Transverse colon (tissue), 4 donors: Measurements from ENCODE around the gene EPM2AIP1.

ENCODE experiments used
- EP300 ChIP-seq: sonication (generic); formaldehyde crosslinking; IDR thresholded peaks from one replicate; pipeline ENCODE4 v1.6.1; 2017; ENCODE audit warnings: antibody characterized with exemption, low read depth
- POLR2AphosphoS5 ChIP-seq, 3 donors: sonication (generic); formaldehyde crosslinking; IDR thresholded peaks; one replicate each; pipeline ENCODE4 v1.6.1; 2016; ENCODE audit warnings: antibody characterized with exemption in 3 of 3
- TF ChIP-seq, protein P1 (sequence below), 5 experiments: fragments of 200-600 bp in 3 of 5; fragments of 450-650 bp in 2 of 5; sonication (generic) in 3 of 5; IDR thresholded peaks; 1 replicate in 2 of 5; 2 replicates in 3 of 5; pipeline ENCODE4 v1.5.1; 2016 to 2017; ENCODE audit warnings: antibody characterized with exemption in 5 of 5, inconsistent platforms in 3 of 5, mild to moderate bottlenecking in 2 of 5, moderate library complexity in 1 of 5

DNA sequence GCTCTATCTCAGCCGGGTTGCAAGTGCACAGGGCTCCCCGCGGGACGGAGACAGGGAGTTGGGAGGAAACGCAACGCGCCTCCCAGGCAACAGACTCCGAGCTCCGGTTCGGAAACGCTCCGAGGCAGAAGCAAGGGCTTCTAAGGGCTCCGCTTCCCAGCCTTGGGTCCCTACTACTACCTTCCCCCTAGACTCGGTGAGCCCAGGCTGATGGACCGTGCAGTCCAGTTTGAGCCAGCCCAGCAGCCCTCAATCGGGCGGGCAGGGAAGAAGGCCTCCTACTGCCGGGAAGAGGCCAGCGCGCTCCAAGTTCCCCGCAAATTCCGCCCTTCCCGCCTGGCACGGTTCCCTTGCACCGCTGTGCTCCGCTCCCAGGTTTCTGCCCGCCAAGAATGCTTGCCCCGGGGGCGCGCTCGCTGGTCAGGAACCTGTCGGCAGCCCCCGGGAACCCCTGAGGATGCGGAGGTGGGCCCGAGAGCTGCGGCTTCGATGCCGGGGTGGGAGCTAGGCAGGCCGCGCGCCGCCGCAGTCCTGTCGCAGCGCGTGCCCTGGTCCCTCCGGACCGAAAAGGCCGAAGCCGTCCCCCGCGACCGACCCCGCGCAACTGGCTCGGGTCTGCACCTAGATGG, 48.8 kb downstream of the EPM2AIP1 start:
- TF ChIP-seq, protein P1, sequence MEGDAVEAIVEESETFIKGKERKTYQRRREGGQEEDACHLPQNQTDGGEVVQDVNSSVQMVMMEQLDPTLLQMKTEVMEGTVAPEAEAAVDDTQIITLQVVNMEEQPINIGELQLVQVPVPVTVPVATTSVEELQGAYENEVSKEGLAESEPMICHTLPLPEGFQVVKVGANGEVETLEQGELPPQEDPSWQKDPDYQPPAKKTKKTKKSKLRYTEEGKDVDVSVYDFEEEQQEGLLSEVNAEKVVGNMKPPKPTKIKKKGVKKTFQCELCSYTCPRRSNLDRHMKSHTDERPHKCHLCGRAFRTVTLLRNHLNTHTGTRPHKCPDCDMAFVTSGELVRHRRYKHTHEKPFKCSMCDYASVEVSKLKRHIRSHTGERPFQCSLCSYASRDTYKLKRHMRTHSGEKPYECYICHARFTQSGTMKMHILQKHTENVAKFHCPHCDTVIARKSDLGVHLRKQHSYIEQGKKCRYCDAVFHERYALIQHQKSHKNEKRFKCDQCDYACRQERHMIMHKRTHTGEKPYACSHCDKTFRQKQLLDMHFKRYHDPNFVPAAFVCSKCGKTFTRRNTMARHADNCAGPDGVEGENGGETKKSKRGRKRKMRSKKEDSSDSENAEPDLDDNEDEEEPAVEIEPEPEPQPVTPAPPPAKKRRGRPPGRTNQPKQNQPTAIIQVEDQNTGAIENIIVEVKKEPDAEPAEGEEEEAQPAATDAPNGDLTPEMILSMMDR (IDR thresholded peaks at IDR 0.05), result peak in 1 of 5 experiments; percentile 7
- TF ChIP-seq EP300 (no peak), POLR2AphosphoS5 (IDR thresholded peaks at IDR 0.05) (peak in 2 of 3 donors; percentile 13 to 16)
